HepG2 (cell line): ENCODE results near the gene ERBB3. TPM values are rescaled to one million over a fixed set of nuclear protein-coding genes. Genes with fewer than 3 reads are reported as not detected.

Experiments
- AKAP8 ChIP-seq: sonication (generic); formaldehyde crosslinking; IDR thresholded peaks from 2 replicates; pipeline ENCODE4 v1.5.1; 2020; ENCODE audit warnings: mild to moderate bottlenecking, missing genetic modification reagents
- KIAA2018 ChIP-seq: sonication (generic); formaldehyde crosslinking; IDR thresholded peaks from 2 replicates; pipeline ENCODE4 v1.5.0; 2020; ENCODE audit warnings: mild to moderate bottlenecking, missing genetic modification reagents, borderline replicate concordance
- PHF8 ChIP-seq: sonication (generic); formaldehyde crosslinking; IDR thresholded peaks from 2 replicates; pipeline ENCODE4 v1.5.0; 2020; ENCODE audit warnings: missing genetic modification reagents
- TCF12 ChIP-seq, 2 experiments: fragments of 450-650 bp in 1 of 2; sonication (generic) in 1 of 2; formaldehyde crosslinking in 1 of 2; IDR thresholded peaks; 2 replicates each; pipeline versions ENCODE4 v1.6.1 to v1.8.0; 2017 to 2022; ENCODE audit warnings: antibody characterized with exemption in 1 of 2, mild to moderate bottlenecking in 1 of 2, missing genetic modification reagents in 1 of 2, moderate library complexity in 1 of 2
- TCF7 ChIP-seq: sonication (generic); IDR thresholded peaks from 2 replicates; pipeline ENCODE4 v1.6.1; 2016; ENCODE audit warnings: antibody characterized with exemption, low read depth
- ZBED4 ChIP-seq: sonication (generic); formaldehyde crosslinking; IDR thresholded peaks from 2 replicates; pipeline ENCODE4 v1.4.0; 2020; ENCODE audit warnings: missing genetic modification reagents, borderline replicate concordance
- ZBTB10 ChIP-seq: sonication (generic); formaldehyde crosslinking; IDR thresholded peaks from 2 replicates; pipeline ENCODE4 v1.4.0; 2020; ENCODE audit warnings: missing genetic modification reagents, borderline replicate concordance
- ZNF331 ChIP-seq: sonication (generic); formaldehyde crosslinking; IDR thresholded peaks from 2 replicates; pipeline ENCODE4 v1.4.0; 2020; ENCODE audit warnings: missing genetic modification reagents
- ZNF720 ChIP-seq: sonication (generic); formaldehyde crosslinking; IDR thresholded peaks from 2 replicates; pipeline ENCODE4 v1.4.0; 2020; ENCODE audit warnings: missing genetic modification reagents
- ZNF761 ChIP-seq: sonication (generic); formaldehyde crosslinking; conservative IDR thresholded peaks from 2 replicates; pipeline ENCODE4 v1.4.0; 2020; ENCODE audit warnings: mild to moderate bottlenecking, missing genetic modification reagents
- ZZZ3 ChIP-seq: sonication (generic); formaldehyde crosslinking; IDR thresholded peaks from 2 replicates; pipeline ENCODE4 v1.4.0; 2020; ENCODE audit warnings: missing genetic modification reagents, mild to moderate bottlenecking, borderline replicate concordance
- polyA plus RNA-seq, 8 experiments: library from polyadenylated mRNA; depleted of rRNA in 3 of 8; stranded (reverse) in 7 of 8; unstranded in 1 of 8; fragments of >200 nt; fragmentation: Illumina TruSeq in 4 of 8; extraction: Trizol in 4 of 8; gene quantifications; 2 replicates each; pipeline versions ENCODE4 v1.2.1 to v1.2.3, GENCODE V29; 2011 to 2016; ENCODE audit warnings: low read depth in 4 of 8, missing spikeins in 1 of 8, mixed read lengths in 1 of 8; ENCODE audit not compliant: insufficient read depth in 1 of 8
- total RNA-seq, 5 experiments: library from RNA; depleted of rRNA; stranded (reverse); fragments of >200 nt; fragmentation: Illumina TruSeq; extraction: Trizol; gene quantifications; 2 replicates each; pipeline ENCODE4 v1.2.3, GENCODE V29; 2016; ENCODE audit warnings: low read depth in 1 of 5

Gene ERBB3
- total and polyA plus RNA-seq, 2 of the 13 experiments (the other 11 are each of a cell fraction or from before 2014, with no cell fraction given), result 93.6 to 358 TPM

GRCh38 chr12:56104109-56104814 is 24.3 kb downstream of the ERBB3 start, which contains the start of gene PA2G4 (continued):
- TF ChIP-seq AKAP8 (peak; percentile 76; the same call in 1 of the 2 replicates), TCF7 (no peak), ZNF761 (peak; percentile 93; the same call in 1 of the 2 replicates), ZBTB10 (no peak), ZBED4 (CRISPR knock-in tag) (peak; percentile 61), ZZZ3 (CRISPR knock-in tag) (peak; percentile 81; the same call in 1 of the 2 replicates), PHF8 (CRISPR knock-in tag) (peak; percentile 89), TCF12 (IDR thresholded peaks at IDR 0.05) (no peak), TCF12 (CRISPR knock-in tag; IDR thresholded peaks at IDR 0.05) (no peak), KIAA2018 (CRISPR knock-in tag) (no peak), ZNF331 (CRISPR knock-in tag) (peak; percentile 44), ZNF720 (CRISPR knock-in tag) (no peak)
